ENCODE results near the gene NOC2L. TPM values are rescaled to one million over a fixed set of nuclear protein-coding genes. Genes with fewer than 3 reads are reported as not detected.

NOC2L gene
- polyA plus RNA-seq, 1 donor (not counting 4 experiments of a cell fraction or from before 2014, with no cell fraction given), result 51.8 TPM

- no peak for DNase-seq (ENCODE audit: low read depth, low spot score)
- no peaks in the 10 kb centered on the region for H3K9me1 ChIP-seq (ENCODE audit: control insufficient read depth, extremely low read depth, insufficient read depth, low read length)
- no peak overlapping the region for H3K4me3 ChIP-seq (ENCODE audit: control insufficient read depth in 2 of 3, extremely low read depth in 1 of 3, insufficient read depth in 2 of 3, low read depth in 1 of 3, low read length in 3 of 3)
- H3K27ac ChIP-seq (ENCODE audit: control insufficient read depth, insufficient read depth, low read length), result no peak overlapping the region
- H4K20me1 ChIP-seq (ENCODE audit: control insufficient read depth, extremely low read depth, insufficient read depth, low read length), result no peaks in the 10 kb centered on the region
- dilution Hi-C loops (cut with MboI; ENCODE audit: extremely low pct_ligation_motif_present, low sequenced_read_pairs), result no loop called here
- H3K9ac ChIP-seq (ENCODE audit: control insufficient read depth, extremely low read depth, insufficient read depth, low read length), result no peak overlapping the region
- peaks cover 21% of the 10 kb centered on the region for H3K27me3 ChIP-seq (ENCODE audit: control insufficient read depth, extremely low read depth, insufficient read depth, low read length)
- FAIRE-seq, result no peak
- H3K79me2 ChIP-seq (ENCODE audit: control insufficient read depth, insufficient read depth, low read length), result no peaks in the 10 kb centered on the region
- H2AFZ ChIP-seq (ENCODE audit: control insufficient read depth, low read length), result no peak overlapping the region
- no peak overlapping the region for H3K4me2 ChIP-seq (ENCODE audit: control insufficient read depth, extremely low read depth, insufficient read depth, low read depth, low read length)
- no peaks in the 10 kb centered on the region for H3K9me3 ChIP-seq (ENCODE audit: control insufficient read depth, low read depth, low read length)
- no peak for TF ChIP-seq EZH2 (IDR thresholded peaks at IDR 0.05; ENCODE audit: low read length)
- TF ChIP-seq CTCF (optimal IDR thresholded peaks at IDR 0.05 in 1 of 3, IDR thresholded peaks at IDR 0.05 in 1 of 3, conservative IDR thresholded peaks at IDR 0.05 in 1 of 3; ENCODE audit: extremely low read depth in 1 of 3, insufficient read depth in 2 of 3, low read length in 3 of 3), result no peak
- H3K36me3 ChIP-seq (ENCODE audit: control insufficient read depth in 2 of 2, extremely low read depth in 1 of 2, insufficient read depth in 2 of 2, low read length in 2 of 2), result no peaks in the 10 kb centered on the region
- H3K4me1 ChIP-seq (ENCODE audit: control insufficient read depth, extremely low read depth, insufficient read depth, low read length), result peaks cover 25% of the 10 kb centered on the region
Measured at GRCh38 chr1:1005774-1006304, 46.8 kb upstream of the NOC2L start.

- H3K4me1 ChIP-seq (ENCODE audit: control insufficient read depth, extremely low read depth, insufficient read depth, low read length), result peaks cover 26% of the 10 kb centered on the region
- no peak overlapping the region for H3K27ac ChIP-seq (ENCODE audit: control insufficient read depth, insufficient read depth, low read length)
- H3K4me3 ChIP-seq (ENCODE audit: control insufficient read depth in 2 of 3, extremely low read depth in 1 of 3, insufficient read depth in 2 of 3, low read depth in 1 of 3, low read length in 3 of 3), result no peak overlapping the region
- no peak for TF ChIP-seq CTCF (optimal IDR thresholded peaks at IDR 0.05 in 1 of 3, IDR thresholded peaks at IDR 0.05 in 1 of 3, conservative IDR thresholded peaks at IDR 0.05 in 1 of 3; ENCODE audit: extremely low read depth in 1 of 3, insufficient read depth in 2 of 3, low read length in 3 of 3)
- no peak for TF ChIP-seq EZH2 (IDR thresholded peaks at IDR 0.05; ENCODE audit: low read length)
- no peak for FAIRE-seq
- no peaks in the 10 kb centered on the region for H3K79me2 ChIP-seq (ENCODE audit: control insufficient read depth, insufficient read depth, low read length)
- peaks cover 21% of the 10 kb centered on the region for H3K27me3 ChIP-seq (ENCODE audit: control insufficient read depth, extremely low read depth, insufficient read depth, low read length)
- no peaks in the 10 kb centered on the region for H3K9me1 ChIP-seq (ENCODE audit: control insufficient read depth, extremely low read depth, insufficient read depth, low read length)
- dilution Hi-C loops (cut with MboI; ENCODE audit: extremely low pct_ligation_motif_present, low sequenced_read_pairs), result no loop called here
- H3K9ac ChIP-seq (ENCODE audit: control insufficient read depth, extremely low read depth, insufficient read depth, low read length), result no peak overlapping the region
- no peak for DNase-seq (ENCODE audit: low read depth, low spot score)
- H3K9me3 ChIP-seq (ENCODE audit: control insufficient read depth, low read depth, low read length), result no peaks in the 10 kb centered on the region
- H3K36me3 ChIP-seq (ENCODE audit: control insufficient read depth in 2 of 2, extremely low read depth in 1 of 2, insufficient read depth in 2 of 2, low read length in 2 of 2), result no peaks in the 10 kb centered on the region
- H3K4me2 ChIP-seq (ENCODE audit: control insufficient read depth, extremely low read depth, insufficient read depth, low read depth, low read length), result no peak overlapping the region
- no peak overlapping the region for H2AFZ ChIP-seq (ENCODE audit: control insufficient read depth, low read length)
- H4K20me1 ChIP-seq (ENCODE audit: control insufficient read depth, extremely low read depth, insufficient read depth, low read length), result no peaks in the 10 kb centered on the region
Measured at GRCh38 chr1:1004780-1005697, 46.0 kb upstream of the NOC2L start.

Data from keratinocyte (primary cell).